GM18867 (cell line): ENCODE data around the gene GPR162.

ENCODE experiments used
- ATAC-seq: cut with Tn5 transposase; IDR thresholded peaks from one replicate; pipeline ENCODE4 v1.9.1; 2021; ENCODE audit warnings: mild to moderate bottlenecking, moderate library complexity; ENCODE audit not compliant: unreplicated experiment

GPR162 gene

GRCh38 chr12:6787309-6787708 is 34.3 kb upstream of the GPR162 start:
- ATAC-seq = no peak

GRCh38 chr12:6788972-6789924 is 32.4 kb upstream of the GPR162 start, which contains the start of gene CD4:
Gene CD4, plus strand, starts transcription at chr12:6789528. Its CDS starts 10,611 bp downstream, at chr12:6800139.
- ATAC-seq = no peak

GRCh38 chr12:6790496-6791150 is 31.0 kb upstream of the GPR162 start:
- ATAC-seq = no peak

GRCh38 chr12:6791931-6792520 is 29.6 kb upstream of the GPR162 start:
- no peak for ATAC-seq

- no peak for ATAC-seq
These were observed 29.0 kb upstream of the GPR162 start for GRCh38 chr12:6792522-6793201.

- ATAC-seq = no peak
These were observed 26.5 kb upstream of the GPR162 start for GRCh38 chr12:6795088-6795487.

- ATAC-seq = no peak
These were observed 25.0 kb upstream of the GPR162 start for GRCh38 chr12:6796576-6796975.

- no peak for ATAC-seq
These were observed 22.5 kb upstream of the GPR162 start for GRCh38 chr12:6799147-6799546.

- no peak for ATAC-seq
These were observed 14.5 kb upstream of the GPR162 start for GRCh38 chr12:6807170-6807569.

GRCh38 chr12:6809056-6809455 is 12.6 kb upstream of the GPR162 start:
- no peak for ATAC-seq

GRCh38 chr12:6810758-6811157 is 10.9 kb upstream of the GPR162 start:
- no peak for ATAC-seq

- no peak for ATAC-seq
These were observed 8.3 kb upstream of the GPR162 start for GRCh38 chr12:6813363-6813762.

GRCh38 chr12:6816598-6816997 is 5.0 kb upstream of the GPR162 start:
- no peak for ATAC-seq

- ATAC-seq = no peak
These were observed 4.5 kb upstream of the GPR162 start for GRCh38 chr12:6817098-6817497.

GRCh38 chr12:6817662-6818157 is 3.9 kb upstream of the GPR162 start:
- ATAC-seq = no peak

- ATAC-seq = no peak
These were observed 3.4 kb upstream of the GPR162 start for GRCh38 chr12:6818222-6818621.

- no peak for ATAC-seq
These were observed 3.0 kb upstream of the GPR162 start for GRCh38 chr12:6818645-6819044.

- ATAC-seq = no peak
These were observed 2.3 kb upstream of the GPR162 start for GRCh38 chr12:6819106-6820030.

- ATAC-seq = no peak
These were observed 1.5 kb upstream of the GPR162 start for GRCh38 chr12:6820166-6820565.
